ENCODE measurements around the gene LDB2.

GRCh38 chr4:16824278-16824806 is 74.1 kb downstream of the LDB2 start:
- no peak for TF ChIP-seq CTCF (IDR thresholded peaks at IDR 0.05 in 4 of 5, conservative IDR thresholded peaks at IDR 0.05 in 1 of 5)
- TF ChIP-seq POLR2A (IDR thresholded peaks at IDR 0.05) = no peak
